Activated CD4-positive, alpha-beta T cell treated with anti-CD3 and anti-CD28 coated beads for 48 hours (primary cell): ENCODE results near the gene WFDC11.
"Not testable (repeated sequence)": the region's sequence is repeated elsewhere in the genome, so short reads cannot be mapped to it uniquely, and the experiment has no call there.

Experiments
- DNase-seq: peaks from one replicate; pipeline ENCODE4 v3.0.0-alpha.2; 2020

The WFDC11 gene

DNA sequence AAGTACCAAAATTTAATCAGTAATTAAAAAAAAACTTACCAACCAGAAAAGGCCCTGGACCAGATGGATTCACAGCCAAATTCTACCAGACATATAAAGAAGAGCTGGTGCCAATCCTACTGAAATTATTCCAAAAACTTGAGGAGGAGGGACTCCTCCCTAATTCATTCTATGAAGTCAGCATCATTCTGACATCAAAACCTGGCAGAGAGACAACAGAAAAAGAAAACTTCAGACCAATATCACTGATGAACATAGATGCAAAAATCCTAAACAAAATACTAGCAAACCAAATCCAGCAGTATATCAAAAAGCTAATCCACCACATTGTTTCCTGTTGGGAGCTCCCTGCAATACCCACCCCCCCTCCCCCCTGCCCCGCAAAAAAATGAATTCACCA, at the start of gene WFDC11:
Gene WFDC11, minus strand, starts transcription at position 101 of the 400 bp plus-strand sequence. CDS start 19,639 bp downstream, outside the sequence.
- no peak for DNase-seq

DNA sequence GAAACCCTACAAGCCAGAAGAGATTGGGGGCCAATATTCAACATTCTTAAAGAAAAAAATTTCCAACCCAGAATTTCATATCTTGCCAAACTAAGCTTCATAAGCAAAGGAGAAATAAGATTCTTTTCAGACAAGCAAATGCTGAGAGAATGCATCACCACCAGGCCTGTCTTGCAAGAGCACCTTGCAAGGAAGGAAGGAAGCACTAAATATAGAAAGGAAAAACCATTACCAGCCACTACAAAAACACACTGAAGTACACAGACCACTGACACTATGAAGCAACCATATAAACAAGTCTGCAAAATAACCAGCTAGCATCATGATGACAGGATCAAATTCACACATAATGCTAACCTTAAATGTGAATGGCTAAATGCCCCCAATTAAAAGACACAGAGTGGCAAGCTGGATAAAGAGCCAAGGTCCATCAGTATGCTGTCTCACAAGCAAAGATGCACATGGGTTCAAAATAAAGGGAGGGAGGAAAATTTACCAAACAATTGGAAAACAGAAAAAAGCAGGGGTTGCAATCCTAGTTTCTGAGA, 46.2 kb upstream of the WFDC11 start:
- DNase-seq, result not testable (repeated sequence)

DNA sequence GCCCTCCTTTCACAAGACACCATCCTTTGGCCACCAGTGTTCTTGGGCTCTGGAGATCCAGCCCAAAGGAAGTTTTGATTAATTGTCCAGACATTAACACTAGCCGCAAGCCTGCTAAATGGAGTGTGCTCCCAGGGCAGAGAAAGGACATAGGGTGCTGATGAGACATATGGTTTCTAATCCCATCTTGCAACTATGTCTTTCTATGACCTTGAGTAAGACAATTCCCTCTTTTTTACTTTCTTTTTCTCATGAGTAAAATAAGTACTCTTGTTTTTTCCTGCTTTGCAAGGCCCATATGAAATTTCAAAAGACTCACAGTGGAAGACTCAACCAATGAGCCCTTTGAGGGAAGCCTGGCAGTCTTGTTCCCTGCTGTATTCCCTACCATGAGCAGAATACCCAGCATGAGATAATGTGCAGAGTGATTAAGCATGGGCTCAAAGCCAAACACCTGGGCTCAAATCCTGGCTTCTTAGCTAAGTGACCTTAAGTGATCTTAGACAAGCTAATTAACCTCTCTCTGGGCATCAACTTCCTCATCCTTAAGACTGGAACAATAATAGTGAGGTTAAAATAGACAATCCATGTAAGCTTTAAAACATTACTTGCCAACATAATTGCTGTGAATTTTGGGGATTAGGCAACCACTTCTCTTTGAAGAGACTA, 35.1 kb upstream of the WFDC11 start, which contains the start of gene WFDC10B:
Gene WFDC10B, minus strand, starts transcription at position 51 of the 669 bp plus-strand sequence. CDS start 19,027 bp downstream, outside the sequence.
- no peak for DNase-seq

DNA sequence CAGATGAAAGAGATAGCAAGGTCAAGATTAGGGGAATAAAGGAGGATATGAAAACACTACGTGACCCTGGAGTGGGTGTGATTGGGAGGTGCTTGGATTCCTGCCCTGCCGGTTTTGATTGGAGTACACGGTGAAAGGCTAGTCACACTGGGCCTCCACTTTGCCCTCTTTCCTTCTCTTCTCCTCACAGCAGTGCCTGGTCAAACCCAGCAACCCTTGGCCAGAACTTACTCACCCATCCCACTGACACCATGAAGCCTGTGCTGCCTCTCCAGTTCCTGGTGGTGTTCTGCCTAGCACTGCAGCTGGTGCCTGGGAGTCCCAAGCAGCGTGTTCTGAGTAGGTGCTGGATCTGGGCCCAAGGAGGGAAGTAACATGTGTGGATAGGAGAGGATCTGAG, 31.8 kb upstream of the WFDC11 start, which contains the start of gene WFDC13:
Gene WFDC13, plus strand, starts transcription at position 166 of the 400 bp plus-strand sequence. Its CDS starts 86 bp downstream, at position 252.
- DNase-seq, result no peak

DNA sequence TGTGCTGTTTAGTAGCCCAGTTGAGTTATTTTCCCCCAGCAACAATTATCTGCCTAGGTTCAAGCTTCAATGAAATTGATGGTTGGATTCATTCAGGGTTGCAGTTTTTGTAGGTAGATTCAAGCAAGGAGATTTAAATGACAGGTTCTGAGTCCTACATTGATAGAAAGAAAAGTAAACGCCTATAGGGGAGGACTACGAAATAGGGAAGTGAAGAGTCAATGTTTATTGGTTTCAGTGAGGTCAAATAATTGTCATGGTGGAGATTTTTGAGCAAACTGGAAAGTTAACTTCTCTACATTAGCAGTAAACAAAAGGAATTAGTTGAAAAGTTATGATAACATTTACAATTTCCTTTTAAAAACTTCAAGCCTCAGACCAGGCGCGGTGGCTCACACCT, 31.1 kb upstream of the WFDC11 start:
- DNase-seq, result no peak

DNA sequence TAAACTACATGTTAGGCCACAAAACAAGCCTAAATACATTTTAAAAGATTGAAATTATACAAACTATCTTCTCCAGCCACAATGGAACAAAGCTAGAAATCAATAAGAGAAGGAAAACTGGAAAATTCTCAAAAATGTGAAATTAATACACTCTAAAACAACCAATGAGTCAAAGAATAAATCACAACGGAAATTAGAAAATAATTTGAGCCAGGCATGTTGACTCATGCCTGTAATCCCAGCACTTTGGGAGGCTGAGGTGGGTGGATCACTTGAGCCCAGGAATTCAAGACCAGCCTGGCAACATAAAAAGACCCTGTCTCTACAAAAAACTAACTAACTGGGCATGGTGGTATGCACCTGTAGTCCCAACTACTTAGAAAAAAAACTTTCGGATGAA, 25.5 kb upstream of the WFDC11 start:
- DNase-seq, result no peak

DNA sequence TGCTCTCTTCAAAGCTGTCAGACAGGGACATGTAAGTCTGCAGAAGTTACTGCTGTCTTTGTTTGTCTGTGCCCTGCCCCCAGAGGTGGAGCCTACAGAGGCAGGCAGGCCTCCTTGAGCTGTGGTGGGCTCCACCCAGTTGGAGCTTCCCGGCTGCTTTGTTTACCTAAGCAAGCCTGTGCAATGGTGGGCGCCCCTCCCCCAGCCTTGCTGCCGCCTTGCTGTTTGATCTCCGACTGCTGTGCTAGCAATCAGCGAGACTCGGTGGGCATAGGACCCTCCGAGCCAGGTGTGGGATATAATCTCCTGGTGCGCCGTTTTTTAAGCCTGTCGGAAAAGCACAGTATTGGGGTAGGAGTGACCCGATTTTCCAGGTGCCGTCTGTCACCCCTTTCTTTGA, 23.3 kb upstream of the WFDC11 start:
- DNase-seq, result not testable (repeated sequence)

DNA sequence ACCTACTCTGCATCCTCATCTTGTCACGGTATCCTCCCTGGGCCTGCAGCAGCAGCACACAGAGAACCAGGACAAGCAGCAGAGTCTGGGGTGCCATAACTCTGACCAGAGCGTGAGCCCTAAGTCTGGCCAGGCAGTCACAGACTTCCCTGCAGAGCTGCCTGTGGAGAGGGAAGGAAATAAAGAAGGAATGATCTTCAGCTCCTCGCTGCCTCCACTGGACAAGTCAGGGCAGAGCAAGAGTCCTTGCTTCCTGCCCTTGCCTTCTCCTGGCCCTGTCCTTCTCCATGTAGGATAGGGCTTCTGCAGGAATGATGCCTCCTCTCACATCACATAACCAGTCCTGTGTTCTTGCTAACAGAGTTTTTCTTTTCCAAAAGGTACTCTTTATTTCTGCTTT, 15.9 kb upstream of the WFDC11 start:
- DNase-seq, result no peak

DNA sequence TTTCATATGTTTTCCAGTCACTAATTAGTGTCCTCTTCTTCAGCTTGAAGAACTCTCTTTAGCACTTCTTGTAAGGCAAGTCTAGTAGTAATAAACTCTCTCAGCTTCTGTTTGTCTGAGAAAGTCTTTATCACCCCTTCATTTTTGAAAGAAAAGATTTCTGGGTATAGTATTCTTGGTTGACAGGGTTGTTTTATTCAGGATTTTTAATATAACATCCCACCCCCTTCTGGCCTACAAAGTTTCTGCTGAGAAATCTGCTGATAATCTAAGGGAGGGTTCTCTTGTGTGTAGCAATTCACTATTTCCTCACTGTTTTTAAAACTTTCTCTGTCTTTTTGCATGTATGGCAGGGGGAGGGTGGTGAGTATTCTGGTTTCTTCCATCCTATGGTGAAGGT, 9.6 kb upstream of the WFDC11 start:
- no peak for DNase-seq

DNA sequence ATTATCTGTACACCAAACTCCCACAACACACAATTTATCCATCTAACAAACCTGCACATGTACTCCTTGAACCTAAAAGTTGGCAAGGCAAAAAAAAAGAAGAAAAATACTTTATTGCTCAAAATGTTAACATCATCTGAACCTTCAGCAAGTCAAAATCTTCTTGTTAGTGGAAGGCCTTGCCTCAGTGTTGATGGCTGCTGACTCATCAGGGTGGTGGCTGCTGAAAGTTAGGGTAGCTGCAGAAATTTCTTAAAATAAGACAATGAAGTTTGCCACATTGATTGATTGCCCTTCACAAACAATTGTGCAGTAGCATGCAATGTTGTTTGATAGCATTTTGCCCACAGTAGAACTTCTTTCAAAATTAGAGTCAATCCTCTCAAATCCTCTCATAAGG, 2.7 kb upstream of the WFDC11 start:
- no peak for DNase-seq

DNA sequence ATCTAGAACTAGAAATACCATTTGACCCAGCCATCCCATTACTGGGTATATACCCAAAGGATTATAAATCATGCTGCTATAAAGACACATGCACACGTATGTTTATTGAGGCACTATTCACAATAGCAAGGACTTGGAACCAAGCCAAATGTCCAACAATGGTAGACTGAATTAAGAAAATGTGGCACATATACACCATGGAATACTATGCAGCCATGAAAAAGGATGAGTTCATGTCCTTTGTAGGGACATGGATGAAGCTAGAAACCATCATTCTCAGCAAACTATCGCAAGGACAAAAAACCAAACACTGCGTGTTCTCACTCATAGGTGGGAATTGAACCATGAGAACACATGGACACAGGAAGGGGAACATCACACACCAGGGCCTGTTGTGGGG, 13.0 kb downstream of the WFDC11 start:
- not testable (repeated sequence) for DNase-seq

DNA sequence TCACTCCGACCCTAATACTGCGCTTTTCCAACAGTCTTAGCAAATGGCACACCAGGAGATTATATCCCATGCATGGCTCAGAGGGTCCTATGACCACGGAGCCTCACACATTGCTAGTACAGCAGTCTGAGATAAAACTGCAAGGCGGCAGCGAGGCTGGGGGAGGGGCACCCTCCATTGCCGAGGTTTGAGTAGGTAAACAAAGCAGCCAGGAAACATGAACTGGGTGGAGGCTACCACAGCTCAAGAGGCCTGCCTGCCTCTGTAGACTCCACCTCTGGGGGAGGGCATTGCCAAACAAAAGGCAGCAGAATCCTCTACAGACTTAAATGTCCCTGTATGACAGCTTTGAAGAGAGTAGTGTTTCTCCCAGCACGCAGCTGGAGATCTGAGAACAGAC, 18.3 kb downstream of the WFDC11 start:
- DNase-seq, result not testable (repeated sequence)

DNA sequence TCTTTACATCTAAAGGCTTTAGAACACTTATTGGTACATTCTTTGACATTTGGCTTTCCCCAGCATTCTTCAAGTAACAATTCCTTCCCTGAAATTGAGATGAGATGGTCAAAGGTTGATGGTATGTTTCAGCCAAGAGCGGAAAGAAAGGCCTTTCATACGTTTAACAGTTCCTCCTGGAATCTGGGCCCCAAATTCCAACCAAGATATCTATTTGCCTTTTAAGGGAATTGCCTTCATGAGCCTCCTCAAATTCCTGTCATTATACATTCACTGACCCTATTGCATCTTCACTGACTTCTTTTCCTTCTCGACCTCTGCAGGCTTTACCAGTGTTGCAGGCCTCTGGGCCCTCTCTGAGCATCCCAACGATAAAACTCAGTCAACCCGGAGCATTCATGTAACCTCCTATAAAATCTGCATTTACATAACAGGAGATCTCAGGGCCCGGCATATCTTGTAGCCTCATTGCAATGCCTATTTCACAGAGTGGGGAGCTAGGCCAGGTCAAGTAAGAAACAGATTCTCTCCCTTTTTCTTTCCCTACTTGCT, 20.7 kb downstream of the WFDC11 start:
- no peak for DNase-seq

DNA sequence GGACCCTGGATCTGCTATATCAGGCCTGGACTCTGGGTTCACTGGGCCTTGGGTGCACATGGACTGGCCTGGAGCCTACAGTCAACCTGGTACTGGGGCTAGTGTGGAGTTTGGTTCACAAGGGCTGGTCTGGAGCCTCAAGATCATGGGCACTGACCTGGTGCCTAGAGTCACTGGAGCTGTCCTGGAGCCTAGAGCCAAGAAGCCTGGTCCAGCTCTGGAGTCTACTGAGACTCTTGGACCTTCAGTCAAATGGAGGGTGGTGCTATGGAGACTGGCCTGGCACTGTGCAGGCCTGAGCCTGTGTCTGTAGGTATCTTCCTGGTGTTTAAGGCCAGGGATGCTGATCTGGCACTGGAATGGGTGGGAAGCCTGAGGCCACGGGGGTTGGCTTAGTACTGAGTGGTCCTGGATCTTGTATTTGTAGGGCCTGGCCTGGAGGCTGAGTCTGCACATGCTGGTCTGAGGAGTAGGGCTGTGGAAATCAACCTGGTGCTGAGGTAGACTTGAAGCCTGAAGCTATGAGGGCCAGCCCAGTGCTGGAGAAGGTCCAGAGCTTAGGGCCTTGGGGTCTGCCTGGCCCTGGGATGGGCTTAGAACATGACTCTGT, 22.5 kb downstream of the WFDC11 start:
- DNase-seq, result no peak

DNA sequence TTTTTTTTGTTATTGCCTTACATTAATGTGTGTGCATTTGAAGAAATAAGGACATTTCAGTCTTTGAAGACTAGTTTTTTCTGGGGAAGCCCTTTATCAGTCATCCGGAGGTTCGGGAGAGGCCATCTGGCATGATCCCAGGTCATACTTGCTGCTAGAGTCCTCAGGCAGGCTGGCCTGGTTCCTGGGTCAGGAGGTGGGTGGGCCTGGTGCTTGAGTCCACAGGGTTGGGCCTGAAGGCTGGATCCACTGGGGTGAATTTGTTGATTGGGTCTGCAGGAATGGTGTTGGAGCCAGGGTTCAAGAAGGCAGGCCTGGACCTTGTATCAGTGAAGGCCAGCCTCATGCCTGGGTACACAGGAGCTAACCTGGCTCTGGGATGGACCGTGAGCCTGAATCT, 23.2 kb downstream of the WFDC11 start:
- DNase-seq, result no peak

DNA sequence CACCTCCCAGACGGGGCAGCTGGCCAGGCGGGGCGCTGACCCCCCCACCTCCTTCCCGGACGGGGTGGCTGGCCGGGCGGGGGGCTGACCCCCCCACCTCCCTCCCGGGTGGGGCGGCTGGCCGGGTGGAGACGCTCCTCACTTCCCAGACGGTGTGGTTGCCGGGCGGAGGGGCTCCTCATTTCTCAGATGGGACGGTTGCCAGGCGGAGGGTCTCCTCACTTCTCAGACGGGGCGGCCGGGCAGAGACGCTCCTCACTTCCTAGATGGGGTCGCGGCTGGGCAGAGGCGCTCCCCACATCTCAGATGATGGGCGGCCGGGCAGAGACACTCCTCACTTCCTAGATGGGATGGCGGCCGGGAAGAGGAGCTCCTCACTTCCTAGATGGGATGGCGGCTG, 24.2 kb downstream of the WFDC11 start:
- DNase-seq, result not testable (repeated sequence)

DNA sequence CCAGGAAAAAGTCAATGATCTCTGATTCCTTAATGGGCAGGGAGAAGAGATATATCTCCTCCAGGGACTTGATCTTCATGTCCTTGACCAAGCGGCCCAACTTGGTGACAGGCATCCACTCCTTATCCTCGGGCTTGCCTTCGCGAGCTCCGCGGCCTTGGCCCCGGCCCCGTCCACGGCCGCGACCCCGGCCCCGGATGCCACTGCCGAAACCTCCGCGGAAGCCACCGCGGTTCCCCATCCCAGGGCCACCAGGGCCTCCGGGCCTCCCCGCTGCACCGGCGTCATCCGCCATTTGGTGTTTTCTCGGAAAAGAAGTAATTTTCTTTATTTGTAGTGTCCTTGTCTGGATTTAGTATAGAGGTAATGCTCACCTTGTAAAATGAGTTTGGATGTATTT, 29.0 kb downstream of the WFDC11 start:
- not testable (repeated sequence) for DNase-seq

DNA sequence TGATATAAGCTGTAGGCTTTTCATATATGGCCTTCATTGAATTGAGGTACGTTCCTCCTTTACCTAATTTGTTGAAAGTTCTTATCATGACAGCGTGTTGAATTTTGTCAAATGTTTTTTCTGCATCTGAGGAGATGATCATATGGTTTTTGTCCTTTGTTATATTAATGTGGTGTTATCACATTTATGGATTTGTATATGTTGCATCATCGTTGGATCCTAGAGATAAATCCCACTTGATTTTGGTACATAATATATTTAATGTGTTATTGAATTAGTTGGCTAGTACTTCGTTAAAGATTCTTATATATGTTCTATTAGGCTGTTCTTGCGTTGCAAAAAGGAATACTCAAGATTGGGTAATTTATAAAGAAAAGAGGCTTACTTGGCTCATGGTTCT, 30.4 kb downstream of the WFDC11 start:
- DNase-seq, result no peak

DNA sequence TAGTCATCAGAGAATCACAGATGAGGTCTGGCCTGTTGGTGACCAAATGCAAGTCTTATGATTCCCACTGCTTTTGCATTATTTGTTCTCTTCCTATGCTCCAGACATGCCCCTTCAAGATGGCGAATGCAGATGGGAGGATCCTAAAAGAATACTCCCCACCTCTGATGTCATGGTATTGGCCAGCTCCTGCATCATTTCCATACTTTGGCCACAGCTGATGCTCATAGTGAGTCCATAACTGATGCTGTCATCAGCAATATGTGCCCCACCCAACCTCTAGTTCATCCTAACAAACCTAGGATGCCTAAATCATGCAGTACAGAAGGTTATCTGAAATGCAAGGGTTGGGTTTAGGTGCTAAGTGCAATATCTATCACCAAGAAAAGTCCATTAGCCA, 33.5 kb downstream of the WFDC11 start:
- DNase-seq, result no peak

DNA sequence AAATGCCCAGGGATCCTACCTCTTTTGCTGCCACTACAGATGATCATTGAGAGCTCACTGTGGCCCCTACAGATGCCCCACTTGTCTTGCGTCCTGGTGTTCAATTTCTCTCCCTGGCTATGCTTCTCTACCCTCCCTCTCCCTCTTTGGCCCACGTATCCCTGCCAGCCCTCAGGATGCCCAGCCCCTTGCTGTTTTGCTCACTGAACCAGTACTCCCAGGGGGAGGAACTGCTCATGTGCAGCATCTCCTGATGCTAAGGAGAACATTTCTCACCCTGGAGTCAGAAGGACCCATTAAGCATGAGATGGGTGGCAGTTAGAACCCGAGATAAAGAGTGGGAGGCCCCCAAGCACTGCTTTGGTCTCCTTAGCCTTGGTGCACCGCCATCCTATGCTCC, 38.9 kb downstream of the WFDC11 start, which contains the start of gene WFDC9:
Gene WFDC9, minus strand, starts transcription at position 101 of the 400 bp plus-strand sequence. CDS start 21,103 bp downstream, outside the sequence.
- no peak for DNase-seq

DNA sequence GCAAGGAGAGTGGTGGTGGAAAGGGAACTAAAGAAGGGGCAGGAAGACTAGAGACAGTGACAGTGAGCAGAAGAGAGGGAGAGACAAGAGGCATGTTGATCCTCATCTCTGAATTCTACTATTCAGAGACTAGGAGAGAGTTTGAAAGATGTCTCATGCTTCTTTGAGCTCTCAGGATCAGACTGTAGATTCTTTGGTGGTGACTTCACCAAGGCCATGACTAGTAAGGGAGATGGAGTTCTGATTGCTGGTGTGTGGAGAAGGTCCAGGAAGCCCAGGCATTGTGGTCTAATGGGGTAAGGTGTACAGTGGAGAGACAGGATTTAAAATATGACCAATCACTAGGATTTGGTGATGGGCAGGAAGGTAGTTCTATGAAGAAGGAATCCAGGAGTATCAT, 39.7 kb downstream of the WFDC11 start:
- no peak for DNase-seq

DNA sequence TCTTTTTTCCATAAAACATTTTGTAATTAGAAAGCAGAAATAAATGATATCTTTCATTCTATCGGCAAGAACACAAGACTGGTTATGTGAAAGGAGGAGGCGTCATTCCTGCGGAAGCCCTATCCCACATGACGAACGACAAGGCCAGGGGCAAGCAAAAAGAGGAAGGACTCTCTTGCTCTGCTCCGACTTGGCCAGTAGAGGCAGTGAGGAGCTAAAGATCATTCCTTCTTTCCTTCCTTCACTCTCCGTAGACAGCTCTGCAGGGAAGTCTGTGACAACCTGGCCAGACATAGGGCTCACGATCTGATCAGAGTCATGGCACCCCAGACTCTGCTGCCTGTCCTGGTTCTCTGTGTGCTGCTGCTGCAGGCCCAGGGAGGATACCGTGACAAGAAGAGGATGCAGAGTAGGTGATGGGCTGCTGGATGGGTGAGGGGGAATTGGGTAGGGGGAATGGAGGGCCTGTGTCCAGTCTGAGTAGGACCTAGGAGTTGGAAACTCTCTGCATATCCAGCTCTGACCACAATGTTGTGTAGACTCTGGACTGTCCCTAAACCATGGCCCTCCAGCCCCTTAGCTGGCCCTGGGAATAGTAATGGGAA, 40.4 kb downstream of the WFDC11 start, which contains the start of gene WFDC10A:
Gene WFDC10A, plus strand, starts transcription at position 244 of the 605 bp plus-strand sequence. Its CDS starts 75 bp downstream, at position 319.
- peak; percentile 49 for DNase-seq

DNA sequence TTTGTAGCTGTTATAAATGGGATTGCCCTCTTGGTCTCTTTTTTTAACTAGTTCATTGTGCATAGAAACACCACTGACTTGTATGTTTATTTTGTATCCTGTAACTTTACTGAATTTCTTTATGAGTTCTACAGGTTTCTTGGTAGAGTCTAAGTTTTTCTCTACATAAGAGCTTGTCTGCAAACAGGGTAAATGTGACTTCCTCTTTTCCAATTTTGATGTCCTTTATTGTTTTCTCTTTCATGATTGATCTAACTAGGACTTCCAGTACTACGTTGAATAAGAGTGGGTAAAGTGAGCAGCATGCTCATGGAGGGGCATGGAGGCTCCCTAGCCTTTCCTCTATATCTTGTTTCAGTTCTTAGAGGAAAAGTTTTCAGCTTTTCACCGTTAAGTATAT, 43.5 kb downstream of the WFDC11 start:
- no peak for DNase-seq
